Measurements from ENCODE around the gene RARA.

RARA gene

DNA sequence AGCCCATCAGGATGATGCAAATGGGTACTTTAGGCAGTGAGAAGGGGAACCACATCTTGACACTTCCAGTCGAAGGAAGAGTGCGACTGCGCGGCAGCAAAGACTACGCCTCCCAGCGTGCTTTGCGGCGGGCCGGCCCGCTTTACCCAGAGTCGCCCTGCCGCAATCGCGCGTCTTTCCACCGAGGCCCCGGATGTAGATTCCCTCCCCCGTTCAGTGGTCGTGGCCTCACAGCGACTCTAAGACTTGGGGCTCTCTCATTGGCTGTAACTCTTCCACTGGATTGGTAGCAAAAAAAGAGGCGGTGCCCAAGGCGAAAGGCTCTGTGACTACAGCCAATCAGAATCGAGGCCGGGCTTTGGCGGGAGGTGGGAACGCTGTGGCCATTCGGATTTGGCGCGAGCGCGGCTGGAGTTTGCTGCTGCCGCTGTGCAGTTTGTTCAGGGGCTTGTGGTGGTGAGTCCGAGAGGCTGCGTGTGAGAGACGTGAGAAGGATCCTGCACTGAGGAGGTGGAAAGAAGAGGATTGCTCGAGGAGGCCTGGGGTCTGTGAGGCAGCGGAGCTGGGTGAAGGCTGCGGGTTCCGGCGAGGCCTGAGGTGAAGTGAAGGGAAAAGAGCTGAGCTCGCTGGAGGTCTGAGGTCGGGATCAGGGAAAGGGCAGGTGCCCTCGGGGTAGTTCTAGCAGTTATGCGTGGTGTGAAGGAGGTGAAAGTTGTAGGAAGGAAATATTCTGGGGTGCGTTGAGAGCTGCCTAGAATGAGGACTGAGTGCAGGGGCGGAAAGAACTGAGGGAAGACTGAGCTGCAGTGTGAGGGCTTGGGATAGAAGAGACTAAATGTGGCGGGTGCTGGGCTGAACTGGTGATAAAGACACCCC lies 21.2 kb upstream of the RARA start, which contains the start of gene CDC6 (continued):
- TF ChIP-seq, protein P1, sequence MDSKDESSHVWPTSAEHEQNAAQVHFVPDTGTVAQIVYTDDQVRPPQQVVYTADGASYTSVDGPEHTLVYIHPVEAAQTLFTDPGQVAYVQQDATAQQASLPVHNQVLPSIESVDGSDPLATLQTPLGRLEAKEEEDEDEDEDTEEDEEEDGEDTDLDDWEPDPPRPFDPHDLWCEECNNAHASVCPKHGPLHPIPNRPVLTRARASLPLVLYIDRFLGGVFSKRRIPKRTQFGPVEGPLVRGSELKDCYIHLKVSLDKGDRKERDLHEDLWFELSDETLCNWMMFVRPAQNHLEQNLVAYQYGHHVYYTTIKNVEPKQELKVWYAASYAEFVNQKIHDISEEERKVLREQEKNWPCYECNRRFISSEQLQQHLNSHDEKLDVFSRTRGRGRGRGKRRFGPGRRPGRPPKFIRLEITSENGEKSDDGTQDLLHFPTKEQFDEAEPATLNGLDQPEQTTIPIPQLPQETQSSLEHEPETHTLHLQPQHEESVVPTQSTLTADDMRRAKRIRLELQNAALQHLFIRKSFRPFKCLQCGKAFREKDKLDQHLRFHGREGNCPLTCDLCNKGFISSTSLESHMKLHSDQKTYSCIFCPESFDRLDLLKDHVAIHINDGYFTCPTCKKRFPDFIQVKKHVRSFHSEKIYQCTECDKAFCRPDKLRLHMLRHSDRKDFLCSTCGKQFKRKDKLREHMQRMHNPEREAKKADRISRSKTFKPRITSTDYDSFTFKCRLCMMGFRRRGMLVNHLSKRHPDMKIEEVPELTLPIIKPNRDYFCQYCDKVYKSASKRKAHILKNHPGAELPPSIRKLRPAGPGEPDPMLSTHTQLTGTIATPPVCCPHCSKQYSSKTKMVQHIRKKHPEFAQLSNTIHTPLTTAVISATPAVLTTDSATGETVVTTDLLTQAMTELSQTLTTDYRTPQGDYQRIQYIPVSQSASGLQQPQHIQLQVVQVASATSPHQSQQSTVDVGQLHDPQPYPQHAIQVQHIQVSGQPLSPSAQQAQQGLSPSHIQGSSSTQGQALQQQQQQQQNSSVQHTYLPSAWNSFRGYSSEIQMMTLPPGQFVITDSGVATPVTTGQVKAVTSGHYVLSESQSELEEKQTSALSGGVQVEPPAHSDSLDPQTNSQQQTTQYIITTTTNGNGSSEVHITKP (tag by site-specific recombination; IDR thresholded peaks at IDR 0.05): peak; percentile 86
- TF ChIP-seq SCRT2 (tag by site-specific recombination; IDR thresholded peaks at IDR 0.05) (no peak; the same call in 1 of the 2 replicates), ZNF501 (tag by site-specific recombination; IDR thresholded peaks at IDR 0.05) (peak; percentile 98), ZNF600 (tag by site-specific recombination; IDR thresholded peaks at IDR 0.05) (peak; percentile 87), ZNF174 (tag by site-specific recombination; IDR thresholded peaks at IDR 0.05) (no peak), ZNF19 (tag by site-specific recombination; IDR thresholded peaks at IDR 0.05; ENCODE audit: low read depth) (no peak), PRDM1 (tag by site-specific recombination; IDR thresholded peaks at IDR 0.05) (peak; percentile 90), ZNF112 (tag by site-specific recombination; IDR thresholded peaks at IDR 0.05) (no peak), ZSCAN23 (tag by site-specific recombination; IDR thresholded peaks at IDR 0.05) (peak; percentile 77; the same call in 1 of the 2 replicates), ZNF354C (tag by site-specific recombination; IDR thresholded peaks at IDR 0.05; ENCODE audit: borderline replicate concordance, low read depth) (no peak), ZNF544 (tag by site-specific recombination; IDR thresholded peaks at IDR 0.05) (no peak), ZBTB48 (tag by site-specific recombination; IDR thresholded peaks at IDR 0.05) (peak; percentile 71), ZBTB8A (tag by site-specific recombination; IDR thresholded peaks at IDR 0.05) (no peak), ZNF157 (tag by site-specific recombination; IDR thresholded peaks at IDR 0.05) (no peak), ZNF473 (tag by site-specific recombination; IDR thresholded peaks at IDR 0.05) (no peak), ZNF404 (tag by site-specific recombination; IDR thresholded peaks at IDR 0.05) (no peak)
- TF ChIP-seq, protein P2, sequence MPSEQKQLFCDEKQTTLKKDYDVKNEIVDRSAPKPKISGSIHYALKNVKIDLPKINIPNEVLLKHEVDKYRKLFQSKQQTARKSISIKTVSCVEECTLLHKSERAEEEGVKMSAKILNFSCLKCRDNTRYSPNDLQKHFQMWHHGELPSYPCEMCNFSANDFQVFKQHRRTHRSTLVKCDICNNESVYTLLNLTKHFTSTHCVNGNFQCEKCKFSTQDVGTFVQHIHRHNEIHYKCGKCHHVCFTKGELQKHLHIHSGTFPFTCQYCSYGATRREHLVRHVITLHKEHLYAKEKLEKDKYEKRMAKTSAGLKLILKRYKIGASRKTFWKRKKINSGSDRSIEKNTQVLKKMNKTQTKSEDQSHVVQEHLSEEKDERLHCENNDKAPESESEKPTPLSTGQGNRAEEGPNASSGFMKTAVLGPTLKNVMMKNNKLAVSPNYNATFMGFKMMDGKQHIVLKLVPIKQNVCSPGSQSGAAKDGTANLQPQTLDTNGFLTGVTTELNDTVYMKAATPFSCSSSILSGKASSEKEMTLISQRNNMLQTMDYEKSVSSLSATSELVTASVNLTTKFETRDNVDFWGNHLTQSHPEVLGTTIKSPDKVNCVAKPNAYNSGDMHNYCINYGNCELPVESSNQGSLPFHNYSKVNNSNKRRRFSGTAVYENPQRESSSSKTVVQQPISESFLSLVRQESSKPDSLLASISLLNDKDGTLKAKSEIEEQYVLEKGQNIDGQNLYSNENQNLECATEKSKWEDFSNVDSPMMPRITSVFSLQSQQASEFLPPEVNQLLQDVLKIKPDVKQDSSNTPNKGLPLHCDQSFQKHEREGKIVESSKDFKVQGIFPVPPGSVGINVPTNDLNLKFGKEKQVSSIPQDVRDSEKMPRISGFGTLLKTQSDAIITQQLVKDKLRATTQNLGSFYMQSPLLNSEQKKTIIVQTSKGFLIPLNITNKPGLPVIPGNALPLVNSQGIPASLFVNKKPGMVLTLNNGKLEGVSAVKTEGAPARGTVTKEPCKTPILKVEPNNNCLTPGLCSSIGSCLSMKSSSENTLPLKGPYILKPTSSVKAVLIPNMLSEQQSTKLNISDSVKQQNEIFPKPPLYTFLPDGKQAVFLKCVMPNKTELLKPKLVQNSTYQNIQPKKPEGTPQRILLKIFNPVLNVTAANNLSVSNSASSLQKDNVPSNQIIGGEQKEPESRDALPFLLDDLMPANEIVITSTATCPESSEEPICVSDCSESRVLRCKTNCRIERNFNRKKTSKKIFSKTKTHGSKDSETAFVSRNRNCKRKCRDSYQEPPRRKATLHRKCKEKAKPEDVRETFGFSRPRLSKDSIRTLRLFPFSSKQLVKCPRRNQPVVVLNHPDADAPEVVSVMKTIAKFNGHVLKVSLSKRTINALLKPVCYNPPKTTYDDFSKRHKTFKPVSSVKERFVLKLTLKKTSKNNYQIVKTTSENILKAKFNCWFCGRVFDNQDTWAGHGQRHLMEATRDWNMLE (tag by site-specific recombination; conservative IDR thresholded peaks at IDR 0.05; ENCODE audit: low read depth): 0 out of 2 replicates have a peak, but pooled peaks have one; percentile 36
- TF ChIP-seq, protein P3, sequence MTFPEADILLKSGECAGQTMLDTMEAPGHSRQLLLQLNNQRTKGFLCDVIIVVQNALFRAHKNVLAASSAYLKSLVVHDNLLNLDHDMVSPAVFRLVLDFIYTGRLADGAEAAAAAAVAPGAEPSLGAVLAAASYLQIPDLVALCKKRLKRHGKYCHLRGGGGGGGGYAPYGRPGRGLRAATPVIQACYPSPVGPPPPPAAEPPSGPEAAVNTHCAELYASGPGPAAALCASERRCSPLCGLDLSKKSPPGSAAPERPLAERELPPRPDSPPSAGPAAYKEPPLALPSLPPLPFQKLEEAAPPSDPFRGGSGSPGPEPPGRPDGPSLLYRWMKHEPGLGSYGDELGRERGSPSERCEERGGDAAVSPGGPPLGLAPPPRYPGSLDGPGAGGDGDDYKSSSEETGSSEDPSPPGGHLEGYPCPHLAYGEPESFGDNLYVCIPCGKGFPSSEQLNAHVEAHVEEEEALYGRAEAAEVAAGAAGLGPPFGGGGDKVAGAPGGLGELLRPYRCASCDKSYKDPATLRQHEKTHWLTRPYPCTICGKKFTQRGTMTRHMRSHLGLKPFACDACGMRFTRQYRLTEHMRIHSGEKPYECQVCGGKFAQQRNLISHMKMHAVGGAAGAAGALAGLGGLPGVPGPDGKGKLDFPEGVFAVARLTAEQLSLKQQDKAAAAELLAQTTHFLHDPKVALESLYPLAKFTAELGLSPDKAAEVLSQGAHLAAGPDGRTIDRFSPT (tag by site-specific recombination; IDR thresholded peaks at IDR 0.05): no peak
- TF ChIP-seq, protein P4, sequence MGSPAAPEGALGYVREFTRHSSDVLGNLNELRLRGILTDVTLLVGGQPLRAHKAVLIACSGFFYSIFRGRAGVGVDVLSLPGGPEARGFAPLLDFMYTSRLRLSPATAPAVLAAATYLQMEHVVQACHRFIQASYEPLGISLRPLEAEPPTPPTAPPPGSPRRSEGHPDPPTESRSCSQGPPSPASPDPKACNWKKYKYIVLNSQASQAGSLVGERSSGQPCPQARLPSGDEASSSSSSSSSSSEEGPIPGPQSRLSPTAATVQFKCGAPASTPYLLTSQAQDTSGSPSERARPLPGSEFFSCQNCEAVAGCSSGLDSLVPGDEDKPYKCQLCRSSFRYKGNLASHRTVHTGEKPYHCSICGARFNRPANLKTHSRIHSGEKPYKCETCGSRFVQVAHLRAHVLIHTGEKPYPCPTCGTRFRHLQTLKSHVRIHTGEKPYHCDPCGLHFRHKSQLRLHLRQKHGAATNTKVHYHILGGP (tag by site-specific recombination; IDR thresholded peaks at IDR 0.05): no peak
- TF ChIP-seq, protein P5, sequence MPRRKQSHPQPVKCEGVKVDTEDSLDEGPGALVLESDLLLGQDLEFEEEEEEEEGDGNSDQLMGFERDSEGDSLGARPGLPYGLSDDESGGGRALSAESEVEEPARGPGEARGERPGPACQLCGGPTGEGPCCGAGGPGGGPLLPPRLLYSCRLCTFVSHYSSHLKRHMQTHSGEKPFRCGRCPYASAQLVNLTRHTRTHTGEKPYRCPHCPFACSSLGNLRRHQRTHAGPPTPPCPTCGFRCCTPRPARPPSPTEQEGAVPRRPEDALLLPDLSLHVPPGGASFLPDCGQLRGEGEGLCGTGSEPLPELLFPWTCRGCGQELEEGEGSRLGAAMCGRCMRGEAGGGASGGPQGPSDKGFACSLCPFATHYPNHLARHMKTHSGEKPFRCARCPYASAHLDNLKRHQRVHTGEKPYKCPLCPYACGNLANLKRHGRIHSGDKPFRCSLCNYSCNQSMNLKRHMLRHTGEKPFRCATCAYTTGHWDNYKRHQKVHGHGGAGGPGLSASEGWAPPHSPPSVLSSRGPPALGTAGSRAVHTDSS (tag by site-specific recombination; IDR thresholded peaks at IDR 0.05): no peak
- TF ChIP-seq, protein P6, sequence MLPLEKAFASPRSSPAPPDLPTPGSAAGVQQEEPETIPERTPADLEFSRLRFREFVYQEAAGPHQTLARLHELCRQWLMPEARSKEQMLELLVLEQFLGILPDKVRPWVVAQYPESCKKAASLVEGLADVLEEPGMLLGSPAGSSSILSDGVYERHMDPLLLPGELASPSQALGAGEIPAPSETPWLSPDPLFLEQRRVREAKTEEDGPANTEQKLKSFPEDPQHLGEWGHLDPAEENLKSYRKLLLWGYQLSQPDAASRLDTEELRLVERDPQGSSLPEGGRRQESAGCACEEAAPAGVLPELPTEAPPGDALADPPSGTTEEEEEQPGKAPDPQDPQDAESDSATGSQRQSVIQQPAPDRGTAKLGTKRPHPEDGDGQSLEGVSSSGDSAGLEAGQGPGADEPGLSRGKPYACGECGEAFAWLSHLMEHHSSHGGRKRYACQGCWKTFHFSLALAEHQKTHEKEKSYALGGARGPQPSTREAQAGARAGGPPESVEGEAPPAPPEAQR (tag by site-specific recombination; IDR thresholded peaks at IDR 0.05): no peak; the same call in 1 of the 2 replicates
- TF ChIP-seq, protein P7, sequence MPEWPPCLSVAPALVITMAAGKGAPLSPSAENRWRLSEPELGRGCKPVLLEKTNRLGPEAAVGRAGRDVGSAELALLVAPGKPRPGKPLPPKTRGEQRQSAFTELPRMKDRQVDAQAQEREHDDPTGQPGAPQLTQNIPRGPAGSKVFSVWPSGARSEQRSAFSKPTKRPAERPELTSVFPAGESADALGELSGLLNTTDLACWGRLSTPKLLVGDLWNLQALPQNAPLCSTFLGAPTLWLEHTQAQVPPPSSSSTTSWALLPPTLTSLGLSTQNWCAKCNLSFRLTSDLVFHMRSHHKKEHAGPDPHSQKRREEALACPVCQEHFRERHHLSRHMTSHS (tag by site-specific recombination; IDR thresholded peaks at IDR 0.05): no peak
